NCI-H1092 (cell line): ENCODE results near the gene KCNB1.
"Not testable (repeated sequence)": the region's sequence is repeated elsewhere in the genome, so short reads cannot be mapped to it uniquely, and the experiment has no call there.

ENCODE experiments used
- DNase-seq: peaks from one replicate; lab custom pipeline; 2025; lab: John Stamatoyannopoulos, UW

The KCNB1 gene

DNA sequence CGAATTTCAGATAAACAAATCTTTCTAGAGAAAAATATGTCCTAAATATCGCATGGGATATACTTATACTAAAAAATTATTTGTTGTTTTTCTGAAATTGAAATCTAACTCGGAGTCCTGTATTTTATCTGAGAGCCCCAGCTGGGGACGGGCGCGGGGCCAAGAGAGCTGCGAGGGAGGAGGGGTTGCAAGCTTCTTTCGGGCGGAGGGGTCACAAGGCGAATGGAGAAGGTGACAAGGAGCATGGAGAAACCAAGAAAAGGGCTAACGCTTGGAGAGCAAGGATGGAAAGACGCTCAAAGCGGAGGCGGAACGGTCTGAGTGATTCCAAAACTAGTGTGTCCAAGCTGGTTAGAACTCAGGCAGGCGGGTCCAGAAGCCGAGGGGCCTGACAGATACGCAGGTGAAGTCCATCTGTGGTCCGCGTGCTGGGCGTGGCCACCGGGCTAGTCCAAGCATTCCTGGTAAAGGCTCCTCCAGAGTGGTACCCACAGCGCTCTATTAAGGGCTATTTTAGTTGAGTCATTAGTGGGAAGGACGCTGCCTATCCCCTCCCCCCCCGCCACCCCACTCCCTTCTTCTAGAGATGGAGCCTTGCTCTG is 163.2 kb downstream of the KCNB1 start:
- DNase-seq: no peak

DNA sequence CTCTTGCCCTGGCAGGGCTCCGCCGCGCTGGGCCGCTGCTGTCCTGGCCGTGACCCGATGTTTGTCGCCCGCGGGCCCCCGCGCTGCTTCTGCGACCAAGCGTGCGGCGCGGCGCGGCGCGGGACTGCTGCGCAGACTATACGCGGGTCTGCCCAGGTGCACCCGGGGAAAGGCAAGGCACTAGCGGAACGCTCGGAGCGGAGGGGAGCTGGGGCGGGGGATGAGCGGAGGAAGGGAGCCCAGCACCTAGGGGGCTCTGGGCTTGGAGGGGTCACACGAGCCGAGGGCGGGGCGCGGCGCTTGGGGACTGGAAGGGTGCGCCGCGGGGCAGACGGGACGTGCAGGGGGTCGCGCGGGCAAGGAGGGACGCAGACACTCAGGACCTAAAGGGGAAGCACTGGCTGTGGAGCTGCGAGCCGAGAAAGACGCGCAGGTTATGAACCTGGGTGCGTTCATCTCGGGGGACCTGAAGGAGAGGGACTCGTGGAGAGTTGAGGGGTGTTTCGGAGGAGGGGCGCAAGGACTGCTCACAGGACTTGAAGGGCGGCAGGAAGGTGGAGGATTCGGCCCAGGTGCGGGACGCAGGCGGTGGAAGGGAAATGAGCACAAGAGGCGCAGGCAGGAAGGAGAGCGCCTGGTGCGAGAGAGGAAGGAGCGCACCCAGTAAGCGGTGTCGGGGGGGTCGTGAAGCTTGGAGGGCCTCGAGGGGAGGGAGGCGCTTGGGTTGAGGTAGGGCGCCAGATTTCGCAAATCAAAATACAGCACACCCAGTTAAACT is 163.8 kb downstream of the KCNB1 start:
- no peak for DNase-seq

DNA sequence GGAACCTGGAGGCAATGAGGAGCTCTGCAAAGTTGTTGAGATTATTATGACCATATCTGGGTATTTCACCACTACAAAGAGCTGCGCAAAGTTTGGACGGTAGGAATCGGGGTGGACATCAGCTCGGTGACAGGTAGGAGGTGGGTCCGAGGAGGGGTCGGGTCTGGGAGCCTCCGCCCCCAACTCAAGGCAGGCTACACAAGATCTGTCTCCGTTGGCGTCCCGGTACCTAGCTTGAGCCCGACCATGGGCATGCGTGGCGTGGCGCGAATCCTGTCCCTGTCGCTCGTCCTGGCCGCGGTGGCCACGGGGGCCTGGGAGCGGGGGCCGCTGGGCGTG is 164.4 kb downstream of the KCNB1 start:
- no peak for DNase-seq

- no peak for DNase-seq
These were observed 165.8 kb downstream of the KCNB1 start for GRCh38 chr20:49316704-49317103.

DNA sequence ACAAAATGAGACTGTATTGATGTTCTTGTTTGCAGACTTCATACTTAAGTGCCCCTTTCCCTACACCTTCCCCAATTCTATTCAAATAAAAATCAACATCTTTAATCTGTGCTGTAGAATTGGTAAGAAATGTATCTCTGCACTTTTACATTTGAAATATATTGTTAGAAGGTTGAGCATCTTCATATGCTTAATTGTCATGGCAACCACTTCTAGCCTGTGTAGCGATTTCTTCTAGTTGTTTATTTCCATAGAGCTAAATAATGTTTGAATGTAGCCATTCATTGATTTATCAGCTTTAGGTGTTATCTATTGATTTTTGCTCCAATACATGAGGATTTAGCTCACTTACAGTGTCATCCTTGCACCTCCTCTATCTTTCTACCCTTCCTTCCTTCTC is 166.9 kb downstream of the KCNB1 start:
- no peak for DNase-seq

DNA sequence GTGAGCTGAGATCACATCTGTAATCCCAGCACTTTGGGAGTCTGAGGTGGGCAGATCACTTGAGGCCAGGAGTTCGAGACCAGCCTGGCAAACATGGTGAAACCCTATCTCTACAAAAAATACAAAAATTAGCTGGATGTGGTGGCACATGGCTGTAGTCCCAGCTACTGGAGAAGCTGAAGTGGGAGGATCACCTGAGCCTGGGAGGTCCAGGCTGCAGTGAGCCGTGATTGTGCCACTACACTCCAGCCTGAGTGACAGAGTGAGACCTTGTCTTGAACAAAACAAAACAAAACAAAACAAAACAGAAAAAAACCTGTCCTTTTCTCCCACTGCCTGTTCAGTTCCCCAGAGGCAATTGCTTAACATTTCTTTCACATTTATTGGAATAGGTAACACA is 168.4 kb downstream of the KCNB1 start:
- not testable (repeated sequence) for DNase-seq
